ENCODE measurements around the gene HMGCS2. TPM values are rescaled to one million over a fixed set of nuclear protein-coding genes. Genes with fewer than 3 reads are reported as not detected.

The HMGCS2 gene
- total RNA-seq, 1 donor from 2014 or later, result 0.51 TPM

- peak overlapping the region; percentile 28 for H3K27ac Mint-ChIP-seq
- DNase-seq (ENCODE audit: low spot score in 2 of 2, unreplicated experiment in 2 of 2), result no peak
- peaks cover 34% of the 10 kb centered on the region for H3K4me1 Mint-ChIP-seq
- H3K9me3 Mint-ChIP-seq, result peaks cover 4% of the 10 kb centered on the region
- no peak for TF ChIP-seq CTCF (IDR thresholded peaks at IDR 0.05; ENCODE audit: unreplicated experiment)
- no peaks in the 10 kb centered on the region for H3K27me3 Mint-ChIP-seq (ENCODE audit: low read depth)
- no peak overlapping the region for H3K4me3 Mint-ChIP-seq
- H3K36me3 Mint-ChIP-seq, result peaks cover 2% of the 10 kb centered on the region
These were observed 1.2 kb downstream of the HMGCS2 start for GRCh38 chr1:119767486-119767885.

- Mint-ChIP-seq H3K4me3 (no peak overlapping the region), H3K9me3 (peaks cover 4% of the 10 kb centered on the region), H3K4me1 (peaks cover 34% of the 10 kb centered on the region), H3K27ac (peak overlapping the region; percentile 7), H3K27me3 (ENCODE audit: low read depth) (no peaks in the 10 kb centered on the region), H3K36me3 (peaks cover 2% of the 10 kb centered on the region)
- DNase-seq (ENCODE audit: low spot score in 2 of 2, unreplicated experiment in 2 of 2), result no peak
- no peak for TF ChIP-seq CTCF (IDR thresholded peaks at IDR 0.05; ENCODE audit: unreplicated experiment)
These were observed 2.3 kb downstream of the HMGCS2 start for GRCh38 chr1:119766374-119766794.

GRCh38 chr1:119764220-119764619 is 4.5 kb downstream of the HMGCS2 start:
- Mint-ChIP-seq H3K4me3 (no peak overlapping the region), H3K27ac (no peak overlapping the region), H3K27me3 (ENCODE audit: low read depth) (peaks cover 2% of the 10 kb centered on the region), H3K9me3 (peaks cover 4% of the 10 kb centered on the region), H3K36me3 (peaks cover 2% of the 10 kb centered on the region), H3K4me1 (peaks cover 34% of the 10 kb centered on the region)
- no peak for DNase-seq (ENCODE audit: low spot score in 2 of 2, unreplicated experiment in 2 of 2)
- TF ChIP-seq CTCF (IDR thresholded peaks at IDR 0.05; ENCODE audit: unreplicated experiment), result no peak

GRCh38 chr1:119762953-119763352 is 5.8 kb downstream of the HMGCS2 start:
- no peak overlapping the region for H3K4me3 Mint-ChIP-seq
- DNase-seq (ENCODE audit: low spot score in 2 of 2, unreplicated experiment in 2 of 2), result no peak
- TF ChIP-seq CTCF (IDR thresholded peaks at IDR 0.05; ENCODE audit: unreplicated experiment), result no peak
- no peak overlapping the region for H3K27ac Mint-ChIP-seq
- peaks cover 4% of the 10 kb centered on the region for H3K9me3 Mint-ChIP-seq
- H3K36me3 Mint-ChIP-seq, result peaks cover 2% of the 10 kb centered on the region
- peaks cover 22% of the 10 kb centered on the region for H3K4me1 Mint-ChIP-seq
- peaks cover 2% of the 10 kb centered on the region for H3K27me3 Mint-ChIP-seq (ENCODE audit: low read depth)

- Mint-ChIP-seq H3K27me3 (ENCODE audit: low read depth) (peaks cover 2% of the 10 kb centered on the region), H3K36me3 (peaks cover 2% of the 10 kb centered on the region), H3K4me1 (peaks cover 18% of the 10 kb centered on the region), H3K4me3 (no peak overlapping the region), H3K9me3 (peaks cover 4% of the 10 kb centered on the region), H3K27ac (no peak overlapping the region)
- TF ChIP-seq CTCF (IDR thresholded peaks at IDR 0.05; ENCODE audit: unreplicated experiment), result no peak
- DNase-seq (ENCODE audit: low spot score in 2 of 2, unreplicated experiment in 2 of 2), result no peak
These were observed 6.3 kb downstream of the HMGCS2 start for GRCh38 chr1:119762409-119762808.

GRCh38 chr1:119758584-119758983 is 10.1 kb downstream of the HMGCS2 start:
- H3K36me3 Mint-ChIP-seq, result no peaks in the 10 kb centered on the region
- no peak for TF ChIP-seq CTCF (IDR thresholded peaks at IDR 0.05; ENCODE audit: unreplicated experiment)
- H3K9me3 Mint-ChIP-seq, result no peaks in the 10 kb centered on the region
- H3K27me3 Mint-ChIP-seq (ENCODE audit: low read depth), result peaks cover 10% of the 10 kb centered on the region
- no peak overlapping the region for H3K27ac Mint-ChIP-seq
- no peak overlapping the region for H3K4me3 Mint-ChIP-seq
- no peaks in the 10 kb centered on the region for H3K4me1 Mint-ChIP-seq
- DNase-seq (ENCODE audit: low spot score in 2 of 2, unreplicated experiment in 2 of 2), result no peak

Data from mesothelial cell of epicardium (in vitro differentiated cells).